ENCODE data around the gene GRB10. TPM values are rescaled to one million over a fixed set of nuclear protein-coding genes. Genes with fewer than 3 reads are reported as not detected.

GRB10 gene
- total and polyA plus RNA-seq, 2 experiments from 2014 or later, result 35.0 to 154 TPM

- H3K36me3 ChIP-seq (ENCODE audit: insufficient read depth), result no peaks in the 10 kb centered on the region
- no peaks in the 10 kb centered on the region; the same call in 2 of the 3 replicates for H3K9me3 Mint-ChIP-seq
- no peak for ATAC-seq
- H3F3A ChIP-seq (replicated peaks; ENCODE audit: low read depth), result no peaks in the 10 kb centered on the region
- no peak overlapping the region for H3K27ac ChIP-seq (ENCODE audit: low read depth)
- H3K4me2 ChIP-seq, result no peak overlapping the region
- peaks cover 4% of the 10 kb centered on the region; the same call in 2 of the 3 replicates for H3K4me1 Mint-ChIP-seq
- no peaks in the 10 kb centered on the region for H3K9me2 ChIP-seq (ENCODE audit: insufficient read depth)
- TF ChIP-seq NANOG (IDR thresholded peaks at IDR 0.05; ENCODE audit: borderline replicate concordance) (no peak), ZNF114 (CRISPR knock-in tag; IDR thresholded peaks at IDR 0.05) (no peak), CTCF (conservative IDR thresholded peaks at IDR 0.05; ENCODE audit: low read depth in 2 of 2) (no peak), POLR2AphosphoS5 (IDR thresholded peaks at IDR 0.05; ENCODE audit: low read depth) (no peak), JUNB (IDR thresholded peaks at IDR 0.05; ENCODE audit: unreplicated experiment) (no peak), EZH2phosphoT487 (IDR thresholded peaks at IDR 0.05; ENCODE audit: unreplicated experiment) (no peak), EZH2 (IDR thresholded peaks at IDR 0.05; ENCODE audit: low read depth, unreplicated experiment) (no peak), STAT1 (IDR thresholded peaks at IDR 0.05; ENCODE audit: unreplicated experiment) (no peak), ZNF462 (CRISPR knock-in tag; IDR thresholded peaks at IDR 0.05) (no peak), CREB1 (CRISPR knock-in tag; IDR thresholded peaks at IDR 0.05; ENCODE audit: low read depth) (no peak), REST (IDR thresholded peaks at IDR 0.05; ENCODE audit: unreplicated experiment) (no peak), ZNF331 (CRISPR knock-in tag; IDR thresholded peaks at IDR 0.05; ENCODE audit: low read depth) (no peak), ETS1 (IDR thresholded peaks at IDR 0.05) (no peak)
- H3K36me3 Mint-ChIP-seq (ENCODE audit: low read depth), result no peaks in the 10 kb centered on the region; the same call in 2 of the 3 replicates
- H3K4me3 Mint-ChIP-seq, result no peak overlapping the region
- H3K4me3 ChIP-seq, result no peak overlapping the region
- H3K79me2 ChIP-seq (replicated peaks; ENCODE audit: insufficient read depth), result no peaks in the 10 kb centered on the region
- H3K27me3 Mint-ChIP-seq (ENCODE audit: insufficient read depth, low read depth, poor library complexity), result peaks cover 3% of the 10 kb centered on the region
- no peaks in the 10 kb centered on the region for H3K27me3 ChIP-seq (ENCODE audit: insufficient read depth)
- DNase-seq (ENCODE audit: low spot score), result no peak
- H3K27ac Mint-ChIP-seq, result no peak overlapping the region
- H4K20me1 ChIP-seq (replicated peaks; ENCODE audit: insufficient read depth), result no peaks in the 10 kb centered on the region
- H2AFZ ChIP-seq, result no peak overlapping the region
- H3K4me1 ChIP-seq (ENCODE audit: insufficient read depth), result no peaks in the 10 kb centered on the region
Observed at GRCh38 chr7:50564171-50564570, 218.5 kb downstream of the GRB10 start.

All from GM23338 (cell line).